Peyer's patch (tissue), 4 donors: ENCODE data around the gene NIT1.

Experiments used
- CTCF ChIP-seq, 6 experiments: fragments of 450-650 bp in 4 of 6; fragments of 200-600 bp in 2 of 6; sonication (generic) in 1 of 6; IDR thresholded peaks; one replicate each; pipeline ENCODE4 v1.5.1; 2017 to 2019; ENCODE audit warnings: antibody characterized with exemption in 6 of 6, mild to moderate bottlenecking in 3 of 6, moderate library complexity in 1 of 6
- POLR2A ChIP-seq, 2 donors: fragments of 450-650 bp; IDR thresholded peaks; one replicate each; pipeline ENCODE4 v1.5.1; 2017; ENCODE audit warnings: antibody characterized with exemption in 2 of 2, mild to moderate bottlenecking in 2 of 2, moderate library complexity in 2 of 2

GRCh38 chr1:161121042-161121650 lies 3.2 kb downstream of the NIT1 start:
- no peak for TF ChIP-seq CTCF (IDR thresholded peaks at IDR 0.05)
- TF ChIP-seq POLR2A (IDR thresholded peaks at IDR 0.05) = no peak
